GM19240 (cell line): ENCODE results near the gene MED17.
"Not testable (repeated sequence)": the region's sequence is repeated elsewhere in the genome, so short reads cannot be mapped to it uniquely, and the experiment has no call there.

Experiments
- DNase-seq: peaks from one replicate; pipeline ENCODE4 v3.0.0; 2011; ENCODE audit warnings: low spot score; ENCODE audit not compliant: insufficient read length

MED17 gene

GRCh38 chr11:93757924-93758865 is 25.9 kb upstream of the MED17 start:
- no peak for DNase-seq

DNA sequence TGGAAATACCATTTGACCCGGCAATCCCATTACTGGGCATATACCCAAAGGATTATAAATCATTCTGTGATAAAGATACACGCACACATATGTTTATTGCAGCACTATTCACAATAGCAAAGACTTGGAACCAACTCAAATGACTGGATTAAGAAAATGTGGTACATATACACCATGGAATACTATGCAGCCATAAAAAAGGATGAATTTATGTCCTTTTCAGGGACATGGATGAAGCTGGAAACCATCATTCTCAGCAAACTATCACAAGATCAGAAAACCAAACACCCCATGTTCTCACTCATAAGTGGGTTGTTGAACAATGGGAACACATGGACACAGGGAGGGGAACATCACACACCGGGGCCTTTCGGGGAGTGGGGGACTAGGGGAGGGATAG is 25.0 kb upstream of the MED17 start:
- not testable (repeated sequence) for DNase-seq

- DNase-seq, result no peak
Observed at GRCh38 chr11:93761910-93762309, 22.2 kb upstream of the MED17 start.

DNA sequence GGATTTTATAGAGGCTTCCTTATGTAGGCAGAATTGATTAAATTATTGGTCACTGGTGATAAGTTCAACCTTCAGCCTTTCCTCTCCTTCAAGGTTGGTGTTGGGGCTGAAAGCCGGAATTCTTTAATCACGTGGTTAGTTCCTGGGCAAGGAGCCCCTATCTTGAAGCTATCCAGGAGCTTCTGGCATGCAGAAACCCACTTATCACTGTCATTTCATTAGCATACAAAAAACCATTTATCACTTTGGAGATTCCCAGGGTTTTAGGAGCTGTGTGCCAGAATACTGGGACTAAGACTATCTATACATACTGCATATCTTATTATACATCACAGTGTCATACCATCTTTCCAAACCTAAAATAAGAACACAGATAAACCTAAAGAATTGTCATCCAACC is 18.5 kb upstream of the MED17 start:
- no peak for DNase-seq

DNA sequence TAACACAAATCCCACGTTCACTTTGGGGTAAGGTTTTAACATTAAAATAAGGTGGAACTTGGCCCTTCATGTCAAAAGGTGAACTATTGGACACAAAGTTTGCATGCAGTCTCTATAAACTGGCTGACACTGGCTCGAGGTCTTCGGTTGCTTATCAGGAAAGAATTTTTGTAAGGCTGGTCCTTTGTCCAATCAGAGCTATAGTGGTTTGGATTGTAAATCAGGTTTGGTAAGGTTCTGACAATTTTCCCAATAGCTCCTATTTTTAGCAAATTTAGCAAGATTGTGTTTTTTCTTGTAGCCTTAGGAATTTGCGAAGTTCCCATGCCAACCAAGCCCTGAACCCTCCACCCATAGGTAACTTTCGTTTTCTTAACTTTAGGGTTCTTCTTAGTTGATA is 17.6 kb upstream of the MED17 start:
- no peak for DNase-seq

- DNase-seq, result no peak
Observed at GRCh38 chr11:93767018-93767417, 17.1 kb upstream of the MED17 start.

- no peak for DNase-seq
Observed at GRCh38 chr11:93770160-93770559, 13.9 kb upstream of the MED17 start.

- DNase-seq, result no peak
Observed at GRCh38 chr11:93772123-93772522, 12.0 kb upstream of the MED17 start.

DNA sequence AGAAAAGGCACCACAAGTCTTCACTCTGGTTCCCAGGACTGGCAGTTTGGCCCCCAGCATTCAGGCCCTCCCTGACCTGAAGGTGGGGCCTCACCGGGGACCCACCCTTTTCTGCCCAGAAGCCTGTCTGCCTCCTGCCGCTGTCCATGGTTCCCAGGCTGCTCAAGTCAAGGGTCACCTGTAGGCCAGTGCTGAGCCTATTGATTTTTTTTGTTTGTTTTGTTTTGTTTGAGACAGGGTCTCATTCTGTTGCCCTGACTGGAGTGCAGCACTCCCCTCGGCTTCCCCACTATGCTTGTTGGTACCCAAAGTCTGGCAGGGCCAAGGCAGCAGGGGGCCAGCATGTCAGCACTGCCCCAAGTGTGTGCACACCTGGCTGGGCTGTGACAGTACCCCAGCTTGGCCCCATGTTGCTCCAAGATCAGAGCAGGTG is 11.0 kb upstream of the MED17 start:
- no peak for DNase-seq

DNA sequence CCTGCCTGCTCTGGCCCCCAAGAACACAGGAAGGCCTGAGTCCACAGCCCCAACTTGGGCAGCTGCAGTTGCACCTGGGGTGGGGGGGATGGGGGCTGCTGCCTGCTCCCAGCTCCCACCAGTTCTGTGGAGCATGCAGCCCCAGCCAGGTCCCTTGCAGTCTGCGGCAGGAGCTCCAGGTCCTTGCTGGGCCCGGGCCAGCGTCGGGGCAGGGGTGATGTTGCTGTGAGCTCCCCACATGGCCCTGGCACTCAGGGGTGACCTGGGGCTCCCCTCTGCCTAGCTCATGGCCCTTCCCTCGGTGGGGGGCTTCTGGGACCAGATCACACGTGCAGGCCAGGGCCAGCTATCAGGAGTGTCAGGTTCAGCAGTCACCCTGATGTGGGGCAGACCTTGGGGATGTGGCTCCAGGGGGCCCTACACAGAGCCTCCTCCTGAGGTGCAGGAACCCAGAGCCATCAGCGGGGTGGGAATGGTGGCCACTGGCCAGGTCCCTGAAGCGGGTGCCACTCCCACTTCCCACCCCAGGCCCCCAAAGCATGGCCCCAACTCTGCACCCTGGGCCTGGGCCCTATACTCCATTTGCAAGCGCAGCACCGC is 10.4 kb upstream of the MED17 start:
- DNase-seq, result no peak

GRCh38 chr11:93774560-93774959 is 9.5 kb upstream of the MED17 start:
- DNase-seq, result not testable (repeated sequence)

DNA sequence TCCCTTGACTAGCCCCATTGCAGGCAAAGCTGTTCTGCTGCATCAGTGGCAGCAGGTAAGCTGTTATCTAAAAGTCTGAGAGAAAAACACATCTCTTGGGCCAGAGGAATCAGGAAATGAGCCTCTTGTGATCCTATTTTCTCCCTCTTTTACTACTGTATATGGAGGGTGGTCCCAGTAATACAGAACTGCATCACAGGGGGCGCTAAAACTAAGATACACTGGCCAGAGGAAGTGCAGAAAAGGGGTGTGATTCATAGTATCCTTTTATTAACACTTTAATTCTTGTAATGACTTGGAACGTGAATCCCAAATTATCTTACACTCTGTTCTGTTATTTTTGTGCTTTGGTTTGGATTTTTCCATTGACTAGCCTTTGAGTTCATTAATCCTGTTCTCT is 8.8 kb upstream of the MED17 start:
- no peak for DNase-seq

DNA sequence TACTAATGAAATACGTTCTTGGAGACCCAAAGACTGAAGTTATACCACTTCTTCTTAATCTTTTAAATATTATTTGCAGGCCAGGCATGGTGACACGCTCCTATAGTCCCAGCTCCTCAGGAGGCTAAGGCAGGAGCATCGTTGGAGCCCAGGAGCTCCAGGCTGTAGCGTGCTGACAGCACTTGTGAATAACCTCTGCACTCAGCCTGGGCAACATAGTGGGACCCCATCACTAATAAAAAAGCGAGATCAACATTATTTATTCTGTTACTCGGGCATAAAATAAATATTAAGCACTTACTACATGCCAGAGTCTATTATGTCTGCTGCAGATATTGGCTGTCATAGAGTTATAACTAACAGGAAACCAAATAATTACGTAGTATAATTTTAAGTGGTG is 720 bp upstream of the MED17 start:
- no peak for DNase-seq

DNA sequence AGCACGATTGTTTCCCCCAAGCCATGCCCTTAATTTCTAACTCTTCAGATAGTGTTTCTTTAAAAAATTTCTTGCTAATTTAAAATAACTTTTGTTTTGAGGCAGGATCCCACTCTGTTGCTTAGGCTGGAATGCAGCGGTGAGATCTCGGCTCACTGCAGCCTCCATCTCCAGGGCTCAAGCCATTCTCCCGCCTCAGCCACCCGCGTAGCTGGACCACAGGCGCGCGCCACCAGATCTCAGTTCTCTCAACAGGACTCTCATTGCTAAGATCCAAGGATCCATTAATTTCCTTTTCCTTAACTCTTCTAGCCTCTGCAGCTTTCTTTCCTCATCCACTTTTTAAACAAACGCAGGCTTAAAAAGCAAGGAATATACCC is 327 bp upstream of the MED17 start:
- no peak for DNase-seq

- DNase-seq, result peak; percentile 8
Observed at GRCh38 chr11:93784935-93785360, 866 bp downstream of the MED17 start.

GRCh38 chr11:93791493-93791892 is 7.4 kb downstream of the MED17 start:
- DNase-seq, result no peak

GRCh38 chr11:93796441-93797231 is 12.6 kb downstream of the MED17 start:
- no peak for DNase-seq

- no peak for DNase-seq
Observed at GRCh38 chr11:93801366-93801765, 17.3 kb downstream of the MED17 start.

DNA sequence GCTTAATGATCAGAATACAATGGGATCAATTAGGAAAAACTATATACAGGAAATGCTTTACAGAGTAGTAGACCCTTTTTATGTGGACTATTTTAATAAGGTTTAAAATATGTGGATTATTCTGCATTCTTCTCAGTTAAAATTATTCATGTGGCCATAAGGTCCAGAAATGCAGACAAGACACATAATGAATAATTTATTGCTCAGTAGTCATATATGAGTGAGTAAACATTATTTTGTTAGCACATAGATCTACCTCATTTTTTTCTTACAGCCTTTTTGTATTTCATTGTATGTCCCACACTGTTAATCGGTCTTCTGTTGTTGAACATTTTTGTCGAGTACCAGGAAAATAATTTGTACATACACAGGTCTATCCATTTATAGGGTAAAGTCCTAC is 20.8 kb downstream of the MED17 start:
- DNase-seq, result no peak

GRCh38 chr11:93807980-93808379 is 23.9 kb downstream of the MED17 start:
- no peak for DNase-seq

- DNase-seq, result no peak
Observed at GRCh38 chr11:93813974-93814373, 29.9 kb downstream of the MED17 start.
